Breast epithelium (tissue), 4 donors: ENCODE measurements around the gene HIPK3. TPM values are rescaled to one million over a fixed set of nuclear protein-coding genes. Genes with fewer than 3 reads are reported as not detected.

Experiments
- DNase-seq, 2 donors: peaks; one replicate each; pipeline ENCODE4 v3.0.0-alpha.2; 2019; ENCODE audit warnings: low spot score in 2 of 2
- H3K27ac ChIP-seq, 2 donors: fragments of 200-600 bp; sonication (generic) in 1 of 2; one replicate each; pipeline ENCODE4 v1.5.1; 2016 to 2019; ENCODE audit warnings: mild to moderate bottlenecking in 1 of 2
- H3K27me3 ChIP-seq, 2 donors: fragments of 200-600 bp; sonication (generic) in 1 of 2; one replicate each; pipeline versions ENCODE4 v1.5.1 to v1.6.0; 2017 to 2019; ENCODE audit warnings: control low read depth in 1 of 2, mild to moderate bottlenecking in 1 of 2
- H3K36me3 ChIP-seq: fragments of 200-600 bp; one replicate; pipeline ENCODE4 v1.5.1; 2019
- H3K4me1 ChIP-seq, 2 donors: fragments of 200-600 bp; sonication (generic); one replicate each; pipeline ENCODE4 v1.5.1; 2016 to 2019; ENCODE audit warnings: control low read depth in 1 of 2
- H3K4me3 ChIP-seq, 3 donors: fragments of 200-600 bp; sonication (generic); 1 replicate in 2 of 3; 2 replicates in 1 of 3; pipeline ENCODE4 v1.5.1; 2016 to 2019; ENCODE audit warnings: mild to moderate bottlenecking in 3 of 3, moderate library complexity in 2 of 3
- H3K9me3 ChIP-seq, 2 donors: fragments of 200-600 bp; sonication (generic) in 1 of 2; one replicate each; pipeline ENCODE4 v1.5.1; 2016 to 2019; ENCODE audit warnings: control low read depth in 1 of 2
- POLR2A ChIP-seq: fragments of 450-650 bp; IDR thresholded peaks from one replicate; pipeline ENCODE4 v1.6.1; 2016; ENCODE audit warnings: antibody characterized with exemption, mild to moderate bottlenecking, moderate library complexity
- POLR2AphosphoS5 ChIP-seq, 3 donors: sonication (generic); formaldehyde crosslinking; IDR thresholded peaks; one replicate each; pipeline ENCODE4 v1.6.1; 2017; ENCODE audit warnings: antibody characterized with exemption in 3 of 3
- intact Hi-C: fragments of 100-400 bp; cut with DNase I; formaldehyde crosslinking; loops from one replicate; pipeline ENCODE4 v1.15.1; 2023; ENCODE audit warnings: low total_unique reads
- total RNA-seq, 3 donors: library from RNA; depleted of rRNA; stranded (reverse); fragments of >200 nt; gene quantifications; one replicate each; pipeline ENCODE4 v1.1.0, GENCODE V29; 2016
- TF ChIP-seq, protein P1 (sequence below), 3 donors: fragments of 450-650 bp; IDR thresholded peaks; one replicate each; pipeline ENCODE4 v1.5.1; 2016 to 2017; ENCODE audit warnings: antibody characterized with exemption in 3 of 3, mild to moderate bottlenecking in 3 of 3, moderate library complexity in 3 of 3

The HIPK3 gene
- total RNA-seq, 3 donors from 2014 or later: 200 to 223 (median 202) TPM

DNA sequence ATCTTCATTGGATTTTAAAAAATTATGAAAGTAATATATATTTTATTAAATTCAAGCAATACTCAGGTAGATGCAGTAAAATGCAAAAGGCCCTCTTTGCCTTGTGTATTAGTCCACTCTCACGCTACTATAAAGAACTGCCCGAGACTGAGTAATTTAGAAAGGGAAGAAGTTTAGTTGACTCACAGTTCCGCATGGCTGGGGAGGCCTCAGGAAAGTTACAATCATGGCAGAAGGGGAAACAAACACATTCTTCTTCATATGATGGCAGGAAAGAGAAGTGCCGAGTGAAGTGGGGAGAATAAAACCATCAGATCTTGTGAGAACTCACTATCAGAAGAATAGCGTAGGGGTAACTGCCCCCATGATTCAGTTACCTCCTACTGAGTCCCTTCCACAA is 130.8 kb downstream of the HIPK3 start:
- TF ChIP-seq POLR2AphosphoS5 (IDR thresholded peaks at IDR 0.05): no peak
- TF ChIP-seq, protein P1, sequence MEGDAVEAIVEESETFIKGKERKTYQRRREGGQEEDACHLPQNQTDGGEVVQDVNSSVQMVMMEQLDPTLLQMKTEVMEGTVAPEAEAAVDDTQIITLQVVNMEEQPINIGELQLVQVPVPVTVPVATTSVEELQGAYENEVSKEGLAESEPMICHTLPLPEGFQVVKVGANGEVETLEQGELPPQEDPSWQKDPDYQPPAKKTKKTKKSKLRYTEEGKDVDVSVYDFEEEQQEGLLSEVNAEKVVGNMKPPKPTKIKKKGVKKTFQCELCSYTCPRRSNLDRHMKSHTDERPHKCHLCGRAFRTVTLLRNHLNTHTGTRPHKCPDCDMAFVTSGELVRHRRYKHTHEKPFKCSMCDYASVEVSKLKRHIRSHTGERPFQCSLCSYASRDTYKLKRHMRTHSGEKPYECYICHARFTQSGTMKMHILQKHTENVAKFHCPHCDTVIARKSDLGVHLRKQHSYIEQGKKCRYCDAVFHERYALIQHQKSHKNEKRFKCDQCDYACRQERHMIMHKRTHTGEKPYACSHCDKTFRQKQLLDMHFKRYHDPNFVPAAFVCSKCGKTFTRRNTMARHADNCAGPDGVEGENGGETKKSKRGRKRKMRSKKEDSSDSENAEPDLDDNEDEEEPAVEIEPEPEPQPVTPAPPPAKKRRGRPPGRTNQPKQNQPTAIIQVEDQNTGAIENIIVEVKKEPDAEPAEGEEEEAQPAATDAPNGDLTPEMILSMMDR (IDR thresholded peaks at IDR 0.05): no peak
- TF ChIP-seq POLR2A: no peak
- H3K4me3 ChIP-seq: no peak overlapping the region
- no peak overlapping the region for H3K27ac ChIP-seq
- H3K9me3 ChIP-seq: no peaks in the 10 kb centered on the region
- DNase-seq: no peak
- no peaks in the 10 kb centered on the region for H3K36me3 ChIP-seq
- intact Hi-C loops: no loop called here
- no peaks in the 10 kb centered on the region for H3K4me1 ChIP-seq
- no peaks in the 10 kb centered on the region for H3K27me3 ChIP-seq

DNA sequence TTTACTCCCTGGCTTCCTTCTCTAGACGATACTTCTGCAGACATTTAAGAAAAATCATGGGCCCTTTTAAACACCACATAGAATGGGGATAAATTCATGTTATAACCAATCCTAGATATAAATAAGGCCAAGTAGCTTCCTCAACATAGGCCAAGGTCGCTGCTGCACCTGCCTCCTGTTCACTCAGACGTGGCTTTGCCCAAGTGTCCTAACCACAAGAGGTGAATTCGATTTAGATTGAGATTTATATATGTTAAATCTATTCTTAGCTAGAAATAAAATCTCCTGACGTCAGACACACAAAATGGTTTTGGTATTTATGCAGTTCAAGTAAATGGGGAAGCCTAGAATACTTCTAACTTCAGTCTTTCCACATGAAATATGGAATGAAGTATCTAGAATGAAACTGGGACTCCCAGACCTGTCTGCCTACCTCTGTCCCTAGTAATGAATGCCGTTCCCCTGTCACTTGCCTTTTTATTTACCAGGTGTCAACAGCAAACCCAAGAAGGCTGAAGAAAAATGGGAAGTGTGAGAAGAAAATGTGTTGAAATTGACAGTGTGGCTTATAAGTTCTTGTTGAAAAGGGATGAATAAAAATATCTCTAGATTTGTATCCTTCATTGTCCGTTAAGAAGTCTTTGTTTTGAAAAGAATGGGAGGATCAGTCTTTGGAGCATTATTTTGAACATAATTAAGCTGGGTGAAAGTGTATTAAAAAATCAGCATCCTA is 131.8 kb downstream of the HIPK3 start:
- Histone ChIP-seq H3K27ac (no peak overlapping the region), H3K36me3 (no peaks in the 10 kb centered on the region), H3K9me3 (no peaks in the 10 kb centered on the region), H3K27me3 (no peaks in the 10 kb centered on the region), H3K4me1 (no peaks in the 10 kb centered on the region), H3K4me3 (no peak overlapping the region)
- intact Hi-C loops: no loop called here
- DNase-seq: no peak
- TF ChIP-seq POLR2A: no peak
- no peak for TF ChIP-seq POLR2AphosphoS5 (IDR thresholded peaks at IDR 0.05)
- TF ChIP-seq, protein P1 (IDR thresholded peaks at IDR 0.05): no peak

DNA sequence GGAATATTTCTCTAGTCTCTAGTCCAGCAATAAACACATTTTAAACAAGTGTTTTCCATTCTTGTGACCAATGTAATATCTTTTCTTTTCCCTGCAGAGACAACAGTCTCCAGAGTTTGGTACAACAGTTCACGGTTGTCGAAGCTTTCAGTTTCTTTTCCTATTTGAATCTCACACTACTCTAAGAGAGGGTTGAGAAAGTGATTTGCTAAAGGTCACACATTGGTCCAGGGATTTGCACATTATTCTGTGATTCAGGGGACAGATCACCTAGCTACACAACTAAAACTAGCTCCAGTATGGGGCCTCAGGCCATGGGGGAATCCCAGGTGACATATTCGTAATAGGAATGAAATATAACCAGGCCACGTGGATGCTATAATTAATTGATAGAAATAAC is 132.5 kb downstream of the HIPK3 start:
- Histone ChIP-seq H3K4me3 (no peak overlapping the region), H3K27ac (no peak overlapping the region), H3K27me3 (no peaks in the 10 kb centered on the region), H3K4me1 (no peaks in the 10 kb centered on the region), H3K9me3 (no peaks in the 10 kb centered on the region), H3K36me3 (no peaks in the 10 kb centered on the region)
- TF ChIP-seq POLR2AphosphoS5 (IDR thresholded peaks at IDR 0.05) (no peak), POLR2A (no peak)
- TF ChIP-seq, protein P1 (IDR thresholded peaks at IDR 0.05): no peak
- intact Hi-C loops: no loop called here
- DNase-seq: no peak

DNA sequence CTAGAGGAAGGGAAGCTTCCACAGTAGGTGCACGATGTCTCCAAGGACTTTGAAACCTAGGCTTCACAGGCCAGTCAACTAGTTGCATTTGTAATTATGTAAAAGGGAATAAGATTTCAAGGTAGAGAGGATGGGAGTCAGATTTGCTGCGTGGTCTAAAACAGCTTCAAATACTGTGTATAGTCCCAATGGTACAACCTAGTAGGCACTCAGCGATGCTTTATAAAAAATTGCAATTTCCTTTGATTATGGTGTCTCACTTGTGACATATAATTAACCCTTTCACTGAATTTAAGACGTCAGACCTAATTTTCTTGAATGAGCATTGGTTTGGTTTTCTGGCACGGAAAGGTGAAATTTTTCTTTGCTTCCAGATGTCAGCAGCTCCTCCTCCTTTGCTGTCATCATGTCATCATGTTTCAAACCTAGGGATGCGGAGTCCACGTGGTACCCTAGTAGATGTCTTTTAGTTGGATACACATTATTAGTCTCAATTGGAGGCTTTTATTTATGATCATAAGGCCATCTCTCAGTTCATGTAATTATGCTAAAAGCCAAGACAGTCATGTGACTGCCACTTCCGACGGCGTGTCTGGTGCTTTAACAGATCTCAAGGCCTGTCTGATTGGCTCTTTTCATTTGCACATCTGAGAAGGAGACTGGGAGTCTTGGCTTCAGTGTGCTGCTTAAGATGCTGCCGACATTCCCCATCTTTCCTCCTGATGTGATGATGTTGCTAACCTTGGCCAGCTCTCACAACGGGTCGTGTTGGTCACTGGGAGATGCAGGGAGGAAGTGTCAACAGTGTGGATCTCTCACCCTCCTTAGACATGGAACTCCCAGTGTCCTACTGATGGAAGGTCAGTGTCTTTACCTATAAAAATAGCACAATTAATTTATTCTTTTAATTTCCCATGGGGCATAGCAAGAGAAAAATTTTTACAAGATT is 134.0 kb downstream of the HIPK3 start:
- H3K36me3 ChIP-seq: no peaks in the 10 kb centered on the region
- H3K27ac ChIP-seq: no peak overlapping the region
- intact Hi-C loops: no loop called here
- no peaks in the 10 kb centered on the region for H3K9me3 ChIP-seq
- no peaks in the 10 kb centered on the region for H3K4me1 ChIP-seq
- H3K4me3 ChIP-seq: no peak overlapping the region
- no peak for DNase-seq
- H3K27me3 ChIP-seq: no peaks in the 10 kb centered on the region
- TF ChIP-seq POLR2AphosphoS5 (IDR thresholded peaks at IDR 0.05) (no peak), POLR2A (no peak)
- TF ChIP-seq, protein P1 (IDR thresholded peaks at IDR 0.05): no peak

DNA sequence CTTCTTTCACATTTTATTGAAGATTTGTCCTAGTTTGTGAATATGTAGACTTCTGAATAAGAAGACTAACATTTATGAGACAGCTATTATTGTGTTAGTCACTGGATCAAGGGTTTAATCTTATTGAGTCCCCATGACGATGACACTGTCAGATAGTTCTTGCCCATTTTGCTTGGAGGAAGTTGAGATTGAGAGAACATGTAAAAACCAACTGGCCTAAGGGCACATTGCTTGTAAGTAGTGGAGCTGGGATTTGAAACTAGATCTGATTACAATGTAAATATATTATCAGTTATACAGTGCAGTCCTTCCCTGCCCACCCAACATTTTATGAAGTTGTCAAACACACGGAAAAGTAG is 134.7 kb downstream of the HIPK3 start:
- H3K36me3 ChIP-seq: no peaks in the 10 kb centered on the region
- no peak for DNase-seq
- H3K4me1 ChIP-seq: no peaks in the 10 kb centered on the region
- no peak overlapping the region for H3K4me3 ChIP-seq
- TF ChIP-seq POLR2AphosphoS5 (IDR thresholded peaks at IDR 0.05): no peak
- TF ChIP-seq, protein P1 (IDR thresholded peaks at IDR 0.05): no peak
- TF ChIP-seq POLR2A: no peak
- intact Hi-C loops: no loop called here
- no peak overlapping the region for H3K27ac ChIP-seq
- H3K9me3 ChIP-seq: no peaks in the 10 kb centered on the region
- no peaks in the 10 kb centered on the region for H3K27me3 ChIP-seq
